Measurements from ENCODE around the gene FAM13C.

FAM13C gene

GRCh38 chr10:59212301-59212798 is 150.0 kb downstream of the FAM13C start:
- H3K36me3 ChIP-seq (replicated peaks; ENCODE audit: insufficient read depth, low read length), result no peaks in the 10 kb centered on the region
- H3K79me2 ChIP-seq (ENCODE audit: low read length), result no peaks in the 10 kb centered on the region
- no peaks in the 10 kb centered on the region for H3K4me1 ChIP-seq (ENCODE audit: low read length)
- no peak overlapping the region for H2AFZ ChIP-seq (ENCODE audit: low read length)
- TF ChIP-seq CTCF (IDR thresholded peaks at IDR 0.05; ENCODE audit: low read length), result no peak
- no peak for TF ChIP-seq EZH2 (optimal IDR thresholded peaks at IDR 0.05; ENCODE audit: low read depth, low read length)
- TF ChIP-seq EZH2phosphoT487 (IDR thresholded peaks at IDR 0.05; ENCODE audit: low read length), result no peak
- H3K9me2 ChIP-seq (replicated peaks; ENCODE audit: insufficient read depth, low read length), result no peaks in the 10 kb centered on the region
- no peaks in the 10 kb centered on the region for H3K9me3 ChIP-seq (replicated peaks; ENCODE audit: insufficient read depth, low read length)
- H3K4me2 ChIP-seq (ENCODE audit: low read depth, low read length), result no peak overlapping the region
- H3K27me3 ChIP-seq (replicated peaks; ENCODE audit: insufficient read depth, low read length), result no peaks in the 10 kb centered on the region
- no peaks in the 10 kb centered on the region for H4K20me1 ChIP-seq (ENCODE audit: insufficient read depth, low read length)
- H3K27ac ChIP-seq (ENCODE audit: low read length), result no peak overlapping the region
- no peak overlapping the region for H3K4me3 ChIP-seq (ENCODE audit: low read length)
- no peak for DNase-seq
- H3K9ac ChIP-seq (ENCODE audit: low read length), result no peak overlapping the region
- H3F3A ChIP-seq (ENCODE audit: insufficient read depth, low read length), result no peaks in the 10 kb centered on the region

DNA sequence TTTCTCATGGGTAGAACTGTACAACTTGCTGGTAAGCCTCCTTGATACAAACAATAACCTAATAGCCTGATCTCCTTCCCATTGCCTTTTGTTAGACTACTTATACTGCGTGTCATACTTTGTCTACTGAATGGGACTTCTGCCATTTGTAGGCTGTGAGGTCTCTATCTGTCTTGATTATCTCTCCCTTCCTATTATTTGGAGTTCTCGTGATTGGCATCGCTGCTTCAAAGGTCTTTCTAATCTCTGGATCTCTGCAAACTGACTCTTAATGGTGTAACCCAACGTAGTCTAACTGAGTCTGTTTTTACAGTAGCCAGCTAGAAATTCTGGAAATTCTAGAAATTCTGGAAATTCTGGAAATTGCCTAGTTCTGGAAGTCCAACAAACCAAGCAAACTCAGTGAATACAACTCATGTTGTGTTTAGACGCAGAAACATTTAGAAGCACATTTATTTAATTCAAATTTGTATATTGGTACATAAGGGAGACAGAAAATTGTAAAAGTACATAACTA is 156.1 kb downstream of the FAM13C start:
- H3K4me2 ChIP-seq (ENCODE audit: low read depth, low read length), result no peak overlapping the region
- H3F3A ChIP-seq (ENCODE audit: insufficient read depth, low read length), result no peaks in the 10 kb centered on the region
- H3K4me3 ChIP-seq (ENCODE audit: low read length), result no peak overlapping the region
- H3K27me3 ChIP-seq (replicated peaks; ENCODE audit: insufficient read depth, low read length), result no peaks in the 10 kb centered on the region
- H3K27ac ChIP-seq (ENCODE audit: low read length), result no peak overlapping the region
- H2AFZ ChIP-seq (ENCODE audit: low read length), result no peak overlapping the region
- DNase-seq, result no peak
- no peaks in the 10 kb centered on the region for H3K9me2 ChIP-seq (replicated peaks; ENCODE audit: insufficient read depth, low read length)
- TF ChIP-seq CTCF (IDR thresholded peaks at IDR 0.05; ENCODE audit: low read length) (no peak), EZH2 (optimal IDR thresholded peaks at IDR 0.05; ENCODE audit: low read depth, low read length) (no peak), EZH2phosphoT487 (IDR thresholded peaks at IDR 0.05; ENCODE audit: low read length) (no peak)
- H3K4me1 ChIP-seq (ENCODE audit: low read length), result no peaks in the 10 kb centered on the region
- H3K9ac ChIP-seq (ENCODE audit: low read length), result no peak overlapping the region
- no peaks in the 10 kb centered on the region for H3K79me2 ChIP-seq (ENCODE audit: low read length)
- no peaks in the 10 kb centered on the region for H3K9me3 ChIP-seq (replicated peaks; ENCODE audit: insufficient read depth, low read length)
- H4K20me1 ChIP-seq (ENCODE audit: insufficient read depth, low read length), result no peaks in the 10 kb centered on the region
- H3K36me3 ChIP-seq (replicated peaks; ENCODE audit: insufficient read depth, low read length), result no peaks in the 10 kb centered on the region

Data from MM.1S (cell line).